ENCODE data around the gene VPS45. TPM values are rescaled to one million over a fixed set of nuclear protein-coding genes. Genes with fewer than 3 reads are reported as not detected.
"Not testable (repeated sequence)": the region's sequence is repeated elsewhere in the genome, so short reads cannot be mapped to it uniquely, and the experiment has no call there.

Gene VPS45
- polyA plus RNA-seq, 4 donors, result 65.1 to 80.6 (median 77.3) TPM

DNA sequence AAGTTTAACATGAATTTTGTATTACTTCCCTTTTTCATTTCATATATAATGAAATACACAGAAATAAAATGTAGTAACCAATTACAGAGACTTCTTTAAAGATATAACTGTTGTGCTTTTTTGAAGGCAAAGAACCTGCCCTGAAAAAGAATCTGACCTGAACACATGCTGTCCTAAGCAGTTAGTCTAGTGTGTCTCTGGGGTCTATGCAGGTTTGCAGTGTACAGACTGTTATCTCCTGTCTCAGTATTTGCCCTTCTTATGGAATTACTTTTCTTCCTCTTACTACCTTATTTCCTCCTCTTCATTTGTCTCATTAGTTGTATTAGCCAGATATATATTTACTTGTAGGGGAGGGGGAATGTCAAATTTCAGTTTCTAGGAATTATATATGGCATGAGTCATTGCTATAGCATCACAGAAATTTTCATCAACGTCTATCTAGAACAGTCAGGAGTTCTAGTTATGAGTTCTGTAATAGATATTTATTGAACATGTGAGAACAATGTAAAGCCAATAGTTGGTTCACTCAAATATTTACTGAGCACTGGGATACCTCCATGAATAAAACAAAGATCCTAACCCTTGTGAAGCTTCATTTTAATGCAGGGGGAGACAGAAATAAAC lies 53.8 kb downstream of the VPS45 start:
- DNase-seq (ENCODE audit: low read depth in 4 of 4, low spot score in 3 of 4), result no peak

DNA sequence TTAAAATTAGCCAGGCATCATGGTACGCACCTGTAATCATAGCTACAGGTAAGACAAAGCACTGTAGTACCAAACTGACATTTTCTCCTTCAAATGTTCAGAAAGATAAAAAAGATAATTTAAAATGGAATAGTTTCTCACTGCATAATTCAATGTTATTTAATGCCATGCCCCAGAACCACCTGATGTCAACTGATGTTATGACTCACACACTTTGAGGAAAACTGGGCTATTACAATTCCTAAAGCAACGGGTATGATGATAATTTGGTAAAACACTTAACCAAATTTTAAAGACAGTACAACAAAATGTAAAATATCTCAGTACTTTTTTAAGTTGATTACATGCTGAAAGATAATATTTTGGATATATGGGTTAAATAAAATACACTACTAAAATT lies 59.2 kb downstream of the VPS45 start:
- DNase-seq (ENCODE audit: low read depth in 4 of 4, low spot score in 3 of 4), result no peak

DNA sequence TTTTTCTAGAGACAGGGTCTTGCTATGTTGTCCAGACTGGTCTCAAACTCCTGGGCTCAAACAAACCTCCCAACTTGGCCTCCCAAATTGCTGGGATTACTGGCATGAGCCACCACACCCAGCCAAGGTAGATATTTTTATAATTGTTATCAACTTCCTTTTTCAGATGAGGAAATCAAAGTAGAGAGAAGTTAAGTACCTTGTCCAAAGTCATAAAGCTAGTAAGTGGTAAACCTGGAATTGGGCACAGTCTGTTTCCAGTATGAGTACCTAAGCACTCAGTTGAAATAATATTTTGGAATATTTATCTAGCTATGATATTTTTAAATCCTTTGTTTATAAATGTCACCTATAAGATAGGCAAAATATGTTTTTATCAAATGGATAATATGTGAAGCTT lies 59.9 kb downstream of the VPS45 start:
- no peak for DNase-seq (ENCODE audit: low read depth in 4 of 4, low spot score in 3 of 4)

DNA sequence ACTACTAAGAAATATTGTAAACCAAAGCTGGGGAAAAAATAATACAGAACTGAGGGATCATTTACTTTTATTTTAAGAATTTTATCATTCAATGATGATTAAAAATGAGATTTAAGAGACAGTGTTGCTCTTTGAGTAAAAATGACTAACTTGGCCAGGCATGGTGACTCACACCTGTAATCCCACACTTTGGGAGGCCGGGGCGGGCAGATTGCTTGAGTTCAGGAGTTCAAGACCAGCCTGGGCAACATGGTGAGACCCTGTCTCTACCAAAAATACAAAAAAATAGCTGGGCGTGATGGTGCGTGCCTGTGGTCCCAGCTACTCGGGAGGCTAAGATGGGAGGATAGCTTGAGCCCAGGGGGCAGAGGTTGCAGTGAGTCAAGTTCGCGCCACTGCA lies 60.3 kb downstream of the VPS45 start:
- no peak for DNase-seq (ENCODE audit: low read depth in 4 of 4, low spot score in 3 of 4)

DNA sequence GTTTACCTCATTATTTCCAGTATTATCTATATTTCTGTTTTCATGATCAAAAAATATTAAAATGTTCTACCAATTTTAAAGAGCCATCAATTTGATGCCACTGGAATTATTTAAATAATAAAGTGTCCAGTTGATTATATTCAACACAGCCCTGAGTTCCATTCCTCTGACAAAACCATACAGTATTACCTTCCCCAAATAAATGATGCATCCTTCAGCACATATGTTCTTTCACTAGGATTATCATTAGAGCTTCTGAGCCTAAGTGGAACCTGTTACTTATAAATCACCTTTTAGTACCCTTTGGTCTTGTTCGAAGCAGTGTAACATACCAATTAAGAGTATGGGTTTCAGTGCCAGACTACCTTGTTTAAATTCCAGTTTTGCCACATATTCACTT lies 64.8 kb downstream of the VPS45 start:
- no peak for DNase-seq (ENCODE audit: low read depth in 4 of 4, low spot score in 3 of 4)

DNA sequence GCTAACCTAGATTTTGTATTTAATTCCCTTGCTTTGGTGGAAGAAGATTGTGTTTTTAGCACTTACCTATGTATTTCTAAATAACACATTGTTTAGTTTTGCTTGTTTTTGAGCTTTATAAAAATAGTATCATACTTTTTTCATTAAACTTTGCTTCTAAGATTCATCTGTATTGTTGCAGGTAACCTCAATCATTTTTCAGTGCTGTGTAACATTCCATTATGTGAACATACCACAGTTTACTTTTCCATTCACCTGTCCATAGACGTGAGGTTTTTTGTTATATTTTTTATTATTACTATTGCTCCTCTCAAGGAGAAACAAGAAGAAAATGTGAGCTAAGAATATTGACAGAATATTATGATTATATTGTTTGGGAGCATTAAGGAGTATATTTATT lies 67.0 kb downstream of the VPS45 start:
- no peak for DNase-seq (ENCODE audit: low read depth in 4 of 4, low spot score in 3 of 4)

DNA sequence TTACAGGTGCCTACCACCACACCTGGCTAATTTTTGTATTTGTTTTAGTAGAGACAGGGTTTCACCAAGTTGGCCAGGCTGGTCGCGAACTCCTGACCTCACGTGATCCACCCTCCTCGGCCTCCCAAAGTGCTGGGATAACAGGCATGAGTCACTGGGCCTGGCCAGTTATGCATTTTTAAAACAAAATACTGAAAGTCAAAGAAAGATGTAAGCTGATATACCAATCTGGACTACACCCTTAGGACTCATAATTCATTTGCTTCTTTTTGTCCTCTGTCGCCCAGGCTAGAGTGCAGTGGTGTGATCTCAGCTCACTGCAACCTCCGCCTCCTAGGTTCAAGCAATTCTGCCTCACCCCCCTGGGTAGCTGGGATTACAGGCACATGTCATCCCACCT lies 67.8 kb downstream of the VPS45 start:
- not testable (repeated sequence) for DNase-seq (ENCODE audit: low read depth in 4 of 4, low spot score in 3 of 4)

DNA sequence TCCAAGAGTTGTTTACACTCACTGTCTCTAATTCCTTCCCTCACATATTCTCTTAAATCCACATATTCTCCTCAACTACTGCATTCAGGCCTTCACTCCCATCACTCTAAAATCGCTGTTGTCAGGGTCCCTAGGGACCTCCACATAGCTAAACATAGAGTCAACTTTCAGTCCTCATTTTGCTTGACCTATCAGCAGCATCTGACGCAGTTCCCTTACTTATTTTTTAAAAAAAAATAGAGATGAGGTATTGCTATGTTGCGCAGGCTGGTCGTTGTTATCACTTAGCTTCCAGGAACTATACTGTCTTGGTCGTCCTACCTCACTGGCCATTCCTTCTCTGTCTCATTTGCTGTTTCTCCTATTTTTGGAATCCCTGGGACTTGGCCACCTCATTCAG lies 70.5 kb downstream of the VPS45 start:
- DNase-seq (ENCODE audit: low read depth in 4 of 4, low spot score in 3 of 4), result no peak

DNA sequence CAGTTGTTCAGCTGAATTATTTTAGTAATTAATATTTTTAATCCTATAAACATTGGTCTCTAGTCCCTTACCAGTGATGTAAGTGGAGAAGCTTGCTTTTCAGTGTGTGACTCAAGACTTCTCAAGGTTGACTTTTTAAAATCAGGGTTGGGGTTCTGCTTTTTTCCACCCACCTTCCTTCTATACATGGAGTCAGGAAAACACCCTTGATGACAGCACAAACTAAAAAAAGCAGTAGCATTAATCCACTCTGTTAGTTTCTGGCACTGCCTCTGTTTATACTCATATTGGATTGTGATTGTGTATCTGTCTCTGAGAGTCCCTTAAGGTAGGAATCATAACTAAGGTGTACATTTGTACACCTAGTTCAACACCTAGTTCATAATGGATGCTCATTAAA lies 73.9 kb downstream of the VPS45 start:
- no peak for DNase-seq (ENCODE audit: low read depth in 4 of 4, low spot score in 3 of 4)

DNA sequence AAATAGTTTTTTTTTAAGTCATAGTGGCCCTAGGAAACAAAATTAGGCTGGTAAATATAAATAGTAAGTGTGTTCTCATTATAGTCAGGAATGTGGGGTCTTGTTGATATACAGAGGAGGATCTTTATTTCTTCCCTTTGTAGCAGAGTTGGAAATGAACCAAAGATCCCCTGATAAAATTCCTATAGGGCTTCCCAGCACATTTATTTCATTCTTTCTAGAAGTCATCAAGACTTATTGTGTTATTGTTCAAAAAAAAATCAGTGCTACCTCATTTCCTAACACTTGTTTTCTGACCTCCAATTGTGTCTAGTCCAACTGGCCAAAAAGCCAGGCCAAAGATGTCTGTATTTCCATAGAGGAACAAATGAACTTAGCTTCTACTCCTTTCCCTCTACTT lies 74.5 kb downstream of the VPS45 start:
- no peak for DNase-seq (ENCODE audit: low read depth in 4 of 4, low spot score in 3 of 4)

DNA sequence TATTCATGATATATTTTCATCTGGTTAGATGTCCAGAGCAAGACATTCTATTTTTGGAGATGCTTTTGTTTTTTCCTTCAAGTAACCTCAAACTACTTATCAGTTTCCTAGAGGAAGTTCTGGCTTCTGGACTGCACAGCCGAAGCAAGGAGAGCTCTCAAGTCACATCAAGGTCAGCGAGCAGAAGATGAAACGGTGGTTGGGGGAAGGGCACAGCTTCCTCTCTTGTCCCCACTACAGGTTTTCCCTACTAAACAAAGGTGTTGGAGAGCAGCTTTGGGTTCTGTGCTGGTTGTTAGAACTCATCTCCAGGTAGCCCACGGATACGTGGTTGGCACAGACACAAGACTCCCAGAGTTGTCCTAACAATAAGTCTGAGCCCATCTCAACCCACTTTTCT lies 77.0 kb downstream of the VPS45 start:
- DNase-seq (ENCODE audit: low read depth in 4 of 4, low spot score in 3 of 4), result no peak

DNA sequence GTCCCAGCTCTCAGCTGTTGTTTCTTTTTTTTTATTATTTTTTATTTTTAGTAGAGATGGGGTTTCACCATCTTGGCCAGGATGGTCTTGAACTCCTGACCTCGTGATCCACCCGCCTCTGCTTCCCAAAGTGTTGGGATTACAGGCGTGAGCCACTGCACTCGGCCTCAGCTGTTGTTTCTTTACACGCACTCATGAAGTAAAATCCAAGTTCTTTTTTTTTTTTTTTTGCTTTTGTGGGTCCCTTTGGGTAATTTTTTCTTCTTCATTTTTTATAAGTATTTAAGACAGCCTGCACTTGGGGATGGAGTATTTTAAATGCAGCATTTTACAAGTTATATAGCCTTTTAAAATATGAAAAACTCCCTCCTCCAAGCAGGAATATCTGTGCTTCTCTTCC lies 78.4 kb downstream of the VPS45 start:
- not testable (repeated sequence) for DNase-seq (ENCODE audit: low read depth in 4 of 4, low spot score in 3 of 4)

DNA sequence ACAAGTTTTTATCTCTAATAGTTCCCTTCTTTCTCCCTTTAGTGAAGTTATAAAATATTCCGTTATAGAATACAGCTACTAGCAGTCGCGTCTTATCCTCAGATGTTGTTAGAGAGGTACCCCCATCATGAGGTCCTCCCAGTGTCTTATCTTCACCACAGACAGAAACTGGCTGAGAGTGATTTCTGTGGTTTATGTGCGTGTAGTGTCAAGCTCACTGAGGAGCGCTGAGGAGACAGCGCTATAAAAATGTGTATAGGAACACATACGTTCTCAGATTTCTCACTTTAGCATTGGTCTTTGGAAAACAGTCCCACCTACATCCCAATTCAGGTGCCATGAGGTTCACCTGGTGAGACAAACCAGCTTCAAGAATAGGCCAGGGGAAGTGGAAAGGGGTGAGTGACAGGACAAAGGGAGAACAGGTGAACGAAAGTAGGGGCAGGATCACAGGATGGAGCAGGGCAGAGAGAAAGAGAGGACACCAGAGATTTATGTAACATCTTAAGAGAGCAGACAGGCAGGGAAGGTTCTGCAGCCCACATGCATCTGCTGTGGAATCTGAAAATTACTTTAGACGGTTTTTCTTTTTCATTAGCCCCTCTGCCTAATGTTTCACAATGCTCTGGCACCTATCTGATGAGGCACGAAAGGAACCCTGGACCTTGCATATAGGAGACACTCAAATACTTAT lies 79.4 kb downstream of the VPS45 start:
- no peak for DNase-seq (ENCODE audit: low read depth in 4 of 4, low spot score in 3 of 4)

DNA sequence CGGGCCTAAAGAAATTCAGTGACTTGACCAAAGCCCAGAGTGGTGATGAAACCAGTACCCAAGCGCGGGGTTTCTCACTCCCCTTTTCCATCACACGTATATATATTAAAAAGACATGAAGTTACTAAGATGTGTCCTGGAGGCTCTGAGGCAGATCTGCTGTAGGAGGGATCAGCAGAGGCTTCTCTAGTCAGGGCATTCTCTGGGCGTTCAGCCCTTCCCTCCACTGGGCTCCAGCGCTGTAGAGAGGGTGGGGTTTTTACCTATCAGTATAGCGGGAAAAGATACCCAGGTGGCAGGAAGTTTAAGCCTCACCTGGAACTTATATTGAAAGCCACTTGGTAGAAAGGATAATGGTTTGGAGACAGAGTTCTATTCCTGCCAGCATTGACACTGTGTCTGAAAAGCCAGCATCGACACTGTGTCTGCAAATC lies 81.3 kb downstream of the VPS45 start:
- DNase-seq (ENCODE audit: low read depth in 4 of 4, low spot score in 3 of 4), result no peak

DNA sequence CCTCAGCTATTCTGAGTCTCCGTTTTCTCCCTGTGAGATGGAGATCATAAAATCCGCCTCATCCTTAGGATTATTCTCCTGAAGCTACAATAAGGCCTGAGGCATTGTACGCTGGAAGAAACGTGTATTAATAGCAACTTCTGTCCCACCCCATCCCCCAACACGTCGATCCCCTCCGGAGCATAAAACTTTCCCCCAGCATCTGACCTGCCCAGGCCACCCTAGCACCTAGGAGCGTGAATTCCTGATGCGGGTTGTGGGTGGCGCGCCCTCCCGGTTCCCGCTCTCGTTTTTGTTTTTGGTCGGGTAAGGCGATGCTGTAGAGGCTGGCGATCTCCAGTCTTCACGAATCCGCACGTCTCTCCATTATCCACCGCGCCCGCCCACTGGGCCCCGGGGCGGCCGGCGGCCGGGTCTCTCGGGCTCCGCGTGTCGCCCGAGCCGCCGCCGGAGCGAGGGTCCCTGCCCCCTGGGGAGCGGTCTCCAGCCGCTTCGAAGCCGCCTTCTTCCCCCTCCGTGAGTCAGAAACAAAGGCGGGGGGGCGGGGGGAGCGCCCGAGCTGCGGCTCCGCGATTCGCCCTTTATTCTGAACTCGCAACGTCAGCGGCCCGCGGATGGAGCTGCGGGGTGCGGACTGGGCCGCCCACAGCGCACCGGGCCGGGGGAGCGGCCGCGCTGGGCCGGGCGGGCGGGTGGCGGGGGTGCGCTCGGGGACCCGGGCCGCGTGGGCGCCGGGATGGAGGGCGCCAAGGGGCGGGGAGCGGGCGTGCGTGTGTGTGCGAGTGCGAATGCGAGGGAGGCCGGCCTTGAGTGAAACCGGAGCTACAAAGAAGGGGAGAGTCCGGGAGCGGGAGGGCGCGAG lies 81.9 kb downstream of the VPS45 start, which contains the start of gene PLEKHO1:
TSS of gene PLEKHO1 (plus strand) at position 646 of the 862 bp plus-strand sequence. CDS start 342 bp downstream, outside the sequence.
- peak in 1 of 4 donors; percentile 71 for DNase-seq (ENCODE audit: low read depth in 4 of 4, low spot score in 3 of 4)

DNA sequence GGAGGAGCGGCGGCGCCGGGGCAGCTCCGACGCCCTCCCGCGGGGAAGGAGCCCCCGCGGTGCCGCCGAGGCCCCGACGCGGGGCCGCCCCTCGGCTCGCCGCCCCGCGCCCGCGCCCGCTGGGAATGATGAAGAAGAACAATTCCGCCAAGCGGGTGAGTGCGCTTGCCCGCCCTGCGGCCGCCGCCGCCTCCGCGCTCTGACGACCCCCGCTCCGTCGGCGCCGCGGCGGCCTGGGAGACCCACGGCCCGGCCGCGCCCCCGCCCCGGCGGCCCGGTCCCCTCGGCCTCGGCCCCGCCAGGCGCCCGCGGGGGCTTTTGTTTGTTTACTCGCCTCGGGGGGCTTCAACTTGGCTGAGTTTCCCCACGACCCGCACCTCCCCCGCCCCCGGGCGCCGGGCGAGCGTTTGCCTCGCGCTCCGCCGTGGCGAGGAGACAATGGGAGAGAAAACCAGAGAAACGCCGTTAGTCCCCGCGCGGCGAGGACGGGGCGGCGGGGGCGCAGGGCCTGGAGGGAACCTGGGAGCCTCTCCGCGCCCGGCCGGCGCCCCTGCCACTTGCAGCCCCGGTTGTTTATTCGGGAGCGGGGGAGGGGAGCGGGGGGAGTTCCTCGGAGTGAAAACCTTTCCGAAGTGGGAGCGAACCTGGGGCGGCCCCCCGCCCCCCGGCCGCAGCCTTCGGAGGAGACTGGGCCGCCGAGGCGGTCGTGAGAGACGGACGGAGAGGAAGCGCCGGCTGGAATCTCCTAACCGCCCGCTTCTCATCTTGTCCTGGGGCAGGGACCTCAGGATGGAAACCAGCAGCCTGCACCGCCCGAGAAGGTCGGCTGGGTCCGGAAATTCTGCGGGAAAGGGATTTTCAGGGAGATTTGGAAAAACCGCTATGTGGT lies 82.8 kb downstream of the VPS45 start:
- DNase-seq (ENCODE audit: low read depth in 4 of 4, low spot score in 3 of 4), result no peak

DNA sequence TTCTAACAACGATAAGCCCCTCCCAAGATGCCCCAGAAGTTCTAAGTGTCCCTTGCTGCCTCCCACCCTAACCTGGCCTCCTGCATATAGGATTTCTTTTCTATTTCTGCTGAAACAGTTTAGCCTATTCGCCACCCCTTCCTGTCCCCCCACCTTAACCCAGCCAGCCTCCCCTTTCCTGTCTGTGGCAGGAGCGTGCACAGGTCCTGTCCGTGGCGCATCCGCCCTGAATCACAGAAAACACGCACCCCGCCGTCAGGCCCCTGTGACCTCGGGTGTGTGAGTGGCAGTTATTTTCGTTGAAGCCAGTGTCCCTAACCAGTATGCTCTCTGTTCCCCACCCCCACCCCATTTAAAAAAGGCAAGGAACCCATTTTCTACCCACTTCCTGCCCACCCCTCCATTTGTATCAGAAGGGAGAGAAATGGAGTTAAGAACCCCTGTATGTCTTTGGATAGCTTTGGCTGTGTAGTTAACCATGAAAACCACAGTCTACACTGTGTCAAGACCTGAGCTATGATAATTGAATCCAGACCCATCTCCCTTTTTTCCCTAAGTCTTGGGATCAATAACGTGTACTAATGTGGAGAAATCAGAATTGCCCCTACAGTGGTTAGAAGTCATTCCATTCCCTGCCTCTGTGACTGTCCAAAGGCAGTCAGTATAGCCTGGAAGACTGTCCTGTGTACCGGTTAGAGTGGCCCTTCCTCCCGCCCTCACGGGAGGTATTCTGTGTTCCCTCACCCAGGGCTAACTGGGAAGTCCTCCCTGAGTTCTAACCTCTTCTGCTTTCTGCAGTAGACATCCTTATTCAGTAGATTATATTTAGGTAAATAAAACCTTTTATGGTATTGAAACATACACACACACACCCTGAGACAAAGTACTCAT lies 84.0 kb downstream of the VPS45 start:
- DNase-seq (ENCODE audit: low read depth in 4 of 4, low spot score in 3 of 4), result no peak

DNA sequence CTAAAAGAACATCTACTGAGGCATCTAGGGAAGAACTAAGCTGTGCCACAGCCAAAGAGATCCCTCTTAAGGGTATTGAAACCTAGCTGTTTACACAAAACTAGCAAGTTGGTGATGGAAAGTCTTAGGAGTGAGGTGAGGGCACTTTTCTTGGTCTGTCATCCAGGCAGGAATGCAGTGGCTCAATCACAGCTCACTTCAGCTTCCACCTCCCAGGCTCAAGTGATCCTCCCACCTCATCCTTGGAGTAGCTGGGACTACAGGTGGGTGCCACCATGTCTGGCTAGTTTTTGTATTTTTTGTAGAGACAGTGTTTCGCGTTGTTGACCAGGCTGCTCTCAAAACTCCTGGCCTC lies 84.6 kb downstream of the VPS45 start:
- no peak for DNase-seq (ENCODE audit: low read depth in 4 of 4, low spot score in 3 of 4)

DNA sequence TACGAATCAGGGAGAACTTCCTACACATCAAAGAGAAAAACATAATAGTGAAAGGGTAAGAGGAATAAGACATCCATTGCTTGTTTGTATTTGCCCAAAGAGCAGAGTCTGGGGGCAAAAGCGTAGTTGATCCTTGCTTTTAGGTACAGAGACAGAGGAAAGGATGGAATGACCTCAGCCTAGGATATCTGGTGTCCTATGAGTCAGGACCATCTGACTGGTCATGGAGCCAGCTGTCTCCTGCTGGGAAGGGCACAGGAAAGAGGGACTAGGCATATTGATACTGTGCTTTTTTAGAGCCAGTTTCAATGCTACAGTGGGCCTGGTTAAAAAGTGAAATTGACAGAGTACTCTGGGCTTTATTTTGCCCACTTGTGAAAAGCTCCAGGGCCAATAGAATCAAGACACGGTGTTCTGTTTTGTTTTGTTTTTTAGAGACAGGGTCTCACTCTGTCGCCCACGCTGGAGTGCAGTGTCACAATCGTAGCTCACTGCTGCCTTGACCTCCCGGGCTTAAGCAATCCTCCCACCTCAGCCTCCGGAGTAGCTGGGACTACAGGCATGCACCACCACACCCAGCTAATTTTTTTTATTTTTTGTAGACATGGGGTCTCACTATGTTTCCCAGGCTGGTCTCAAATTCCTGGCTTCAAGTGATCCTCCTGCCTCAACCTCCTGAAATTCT lies 85.3 kb downstream of the VPS45 start:
- DNase-seq (ENCODE audit: low read depth in 4 of 4, low spot score in 3 of 4), result no peak
